Iris pigment epithelial cell (primary cell): ENCODE measurements around the gene KLHL29.
A peak's percentile ranks its signal among the peaks of the same experiment; 100 is the strongest.
"Not testable (repeated sequence)": the region's sequence is repeated elsewhere in the genome, so short reads cannot be mapped to it uniquely, and the experiment has no call there.

ENCODE experiments used
- DNase-seq: peaks from one replicate; pipeline ENCODE4 v3.0.0-alpha.2; 2011; ENCODE audit warnings: low read depth

The KLHL29 gene

GRCh38 chr2:23367760-23368159 is 17.2 kb upstream of the KLHL29 start:
- DNase-seq, result peak; percentile 75

GRCh38 chr2:23373666-23374065 is 11.3 kb upstream of the KLHL29 start:
- DNase-seq, result no peak

GRCh38 chr2:23375448-23375847 is 9.5 kb upstream of the KLHL29 start:
- peak; percentile 44 for DNase-seq

- no peak for DNase-seq
These were observed 8.9 kb upstream of the KLHL29 start for GRCh38 chr2:23376075-23376474.

GRCh38 chr2:23376972-23377371 is 8.0 kb upstream of the KLHL29 start:
- peak; percentile 65 for DNase-seq

GRCh38 chr2:23377771-23378170 is 7.2 kb upstream of the KLHL29 start:
- peak; percentile 16 for DNase-seq

GRCh38 chr2:23378496-23378895 is 6.5 kb upstream of the KLHL29 start:
- DNase-seq, result no peak

GRCh38 chr2:23379220-23379695 is 5.7 kb upstream of the KLHL29 start:
- DNase-seq, result no peak

- peak; percentile 54 for DNase-seq
These were observed 4.4 kb upstream of the KLHL29 start for GRCh38 chr2:23380562-23381065.

GRCh38 chr2:23381084-23381483 is 3.9 kb upstream of the KLHL29 start:
- peak; percentile 93 for DNase-seq

GRCh38 chr2:23381485-23381884 is 3.5 kb upstream of the KLHL29 start:
- no peak for DNase-seq

- no peak for DNase-seq
These were observed 1.9 kb upstream of the KLHL29 start for GRCh38 chr2:23383100-23383499.

GRCh38 chr2:23385351-23385747 is 370 bp downstream of the KLHL29 start:
- peak; percentile 54 for DNase-seq

- peak; percentile 18 for DNase-seq
These were observed 864 bp downstream of the KLHL29 start for GRCh38 chr2:23385748-23386338.

GRCh38 chr2:23386339-23387220 is 1.6 kb downstream of the KLHL29 start:
- DNase-seq, result peak; percentile 36

GRCh38 chr2:23387221-23387550 is 2.2 kb downstream of the KLHL29 start:
- no peak for DNase-seq

- DNase-seq, result no peak
These were observed 2.9 kb downstream of the KLHL29 start for GRCh38 chr2:23387845-23388244.

GRCh38 chr2:23388294-23388693 is 3.3 kb downstream of the KLHL29 start:
- no peak for DNase-seq

GRCh38 chr2:23388756-23389514 is 4.0 kb downstream of the KLHL29 start:
- DNase-seq, result no peak

GRCh38 chr2:23390152-23390551 is 5.2 kb downstream of the KLHL29 start:
- no peak for DNase-seq

GRCh38 chr2:23391237-23391736 is 6.3 kb downstream of the KLHL29 start:
- DNase-seq, result not testable (repeated sequence)

- no peak for DNase-seq
These were observed 8.7 kb downstream of the KLHL29 start for GRCh38 chr2:23393722-23394121.
